ENCODE results near the gene TLE1. TPM values are rescaled to one million over a fixed set of nuclear protein-coding genes. Genes with fewer than 3 reads are reported as not detected.

TLE1 gene
- total RNA-seq, 2 donors from 2014 or later = 15.0 to 15.2 TPM

DNA sequence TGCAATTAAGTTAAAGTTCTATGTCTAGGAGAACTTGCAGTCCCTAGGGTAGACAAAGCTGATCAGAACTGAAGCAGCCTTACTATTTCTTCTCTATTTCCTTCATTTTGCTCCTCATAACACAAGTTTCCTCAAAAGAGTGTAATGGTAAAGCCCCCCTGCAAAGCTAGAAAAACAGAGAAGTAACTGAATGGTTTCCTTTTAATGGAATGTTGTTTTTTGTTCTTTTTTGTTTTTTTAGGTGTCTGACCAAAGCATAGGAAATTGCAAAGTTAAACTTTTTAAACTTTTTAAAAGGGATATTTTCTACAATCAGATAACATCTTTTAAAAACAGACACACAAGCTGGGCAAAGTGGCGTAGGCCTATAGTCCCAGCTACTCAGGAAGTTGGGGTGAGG lies 145.7 kb downstream of the TLE1 start:
- DNase-seq (no peak), ATAC-seq (no peak)
- intact Hi-C loops (cut with DNase I) = no loop called here

DNA sequence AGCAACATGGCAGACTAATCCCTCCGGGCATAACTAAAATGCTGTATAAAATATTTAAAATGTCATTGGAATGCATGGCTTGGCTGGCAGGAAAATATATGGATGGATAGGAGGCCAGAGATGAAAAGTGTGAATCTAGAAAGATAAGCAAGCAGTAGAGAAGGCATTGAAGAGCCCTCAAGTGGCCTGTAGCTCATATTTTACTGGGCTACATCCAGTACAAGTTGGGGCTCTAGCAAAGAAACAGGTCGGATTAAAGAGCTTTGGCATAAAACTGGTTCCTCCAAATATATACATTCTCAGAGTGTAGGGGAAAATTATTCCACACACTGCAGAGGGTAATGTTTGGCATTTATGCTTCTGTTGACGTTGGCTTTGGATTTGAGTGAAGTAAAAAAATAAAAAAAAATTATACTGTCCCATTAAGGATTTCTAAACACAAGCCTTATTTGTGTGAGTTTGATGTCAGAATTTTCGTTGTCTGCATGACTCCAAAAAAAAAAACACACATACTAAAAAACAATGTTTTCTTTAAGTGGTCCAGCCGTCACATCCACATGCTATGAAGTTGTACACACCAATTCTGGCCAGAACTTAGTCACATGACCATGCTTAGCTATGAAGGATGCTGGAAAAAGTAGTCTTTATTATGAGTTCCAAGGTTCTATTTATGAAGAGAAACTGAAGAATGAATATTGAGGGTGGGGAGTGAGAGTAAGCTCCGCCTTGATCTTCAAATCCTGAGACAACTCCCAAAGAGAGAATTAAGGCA lies 147.0 kb downstream of the TLE1 start:
- DNase-seq (no peak), ATAC-seq (no peak)
- intact Hi-C loops (cut with DNase I) = no loop called here

DNA sequence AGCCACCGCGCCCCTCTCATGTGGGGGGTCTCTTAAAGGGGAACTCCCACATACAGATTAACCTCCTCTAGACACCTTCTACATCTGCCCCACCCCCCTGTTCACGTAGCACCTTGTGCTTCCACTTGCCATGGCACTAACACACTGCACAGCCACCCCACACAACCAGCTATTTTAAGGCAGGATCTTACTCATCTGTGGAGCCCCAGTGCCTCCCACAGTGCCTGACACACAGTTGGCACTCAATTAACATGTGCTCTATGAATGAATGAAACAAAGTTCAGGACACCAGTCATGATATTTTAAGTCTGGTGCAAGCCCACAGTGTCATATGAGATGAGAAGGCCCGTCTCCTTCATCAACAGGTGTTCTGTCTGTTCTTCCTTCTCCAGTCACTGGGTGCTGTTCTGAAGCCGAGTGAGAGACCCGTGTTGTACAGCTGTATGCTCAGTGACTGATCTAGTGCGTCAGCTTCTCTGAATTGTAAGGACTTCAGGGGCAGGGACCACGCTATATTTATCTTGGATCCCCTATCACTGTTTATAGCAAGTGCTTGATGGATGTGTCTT lies 149.1 kb downstream of the TLE1 start:
- intact Hi-C loops (cut with DNase I) = no loop called here
- ATAC-seq (no peak), DNase-seq (no peak)

DNA sequence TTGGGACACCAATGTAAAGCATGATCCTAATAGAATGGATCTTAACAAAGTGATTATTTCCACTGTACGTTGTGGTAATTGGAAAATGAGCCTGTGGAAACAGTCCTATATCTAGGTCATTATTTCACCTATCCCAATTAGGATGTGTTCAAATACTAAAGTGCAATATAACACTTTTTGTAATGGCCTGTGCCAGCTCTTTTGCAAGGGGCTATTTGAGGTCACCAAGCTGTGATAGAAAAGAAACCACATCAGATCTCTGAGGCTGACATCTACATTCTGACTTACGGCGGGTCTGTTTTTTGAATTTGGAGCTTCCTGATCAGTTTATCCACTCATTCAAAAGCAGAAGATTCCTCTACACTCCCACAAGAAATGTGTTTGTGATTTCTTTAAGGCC lies 150.0 kb downstream of the TLE1 start:
- ATAC-seq (no peak), DNase-seq (no peak)
- intact Hi-C loops (cut with DNase I) = no loop called here

DNA sequence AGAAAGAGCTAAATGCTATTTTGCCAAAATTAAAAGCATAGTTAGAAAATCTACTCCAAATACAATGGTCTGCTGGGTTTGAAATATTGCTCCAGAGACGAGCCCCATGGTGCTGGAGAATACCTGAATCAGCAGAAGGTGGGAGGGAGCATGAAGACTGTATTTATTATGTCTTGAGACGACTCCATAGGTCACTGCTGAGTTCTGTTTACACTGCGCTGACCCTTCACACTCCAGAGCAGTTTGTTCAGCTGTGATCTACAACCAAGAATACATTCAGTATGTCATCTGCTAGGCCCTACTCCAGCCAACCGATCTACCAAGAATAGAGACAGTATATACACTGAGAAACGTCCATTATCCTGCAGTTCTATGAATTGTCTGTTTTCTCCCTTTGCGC lies 150.5 kb downstream of the TLE1 start:
- ATAC-seq = no peak
- DNase-seq = no peak
- intact Hi-C loops (cut with DNase I) = no loop called here

DNA sequence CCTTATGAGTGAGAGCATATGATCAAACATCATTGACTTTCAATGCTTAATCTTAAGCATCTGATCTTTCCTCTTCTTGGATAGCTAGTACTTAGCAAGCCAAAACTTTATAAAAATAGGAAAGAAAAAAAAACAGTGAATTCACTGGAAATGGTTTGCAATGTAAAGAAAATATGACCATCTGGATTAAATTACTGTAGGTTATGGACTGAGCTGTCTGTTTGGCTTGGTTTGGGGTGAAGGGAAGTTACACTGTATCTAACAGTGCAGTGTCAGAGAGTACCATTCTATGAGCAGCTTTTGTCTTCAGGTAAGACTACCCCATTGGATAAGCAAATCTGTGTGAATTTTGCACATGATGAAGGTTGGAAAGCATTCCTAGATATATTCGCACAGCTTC lies 151.4 kb downstream of the TLE1 start:
- intact Hi-C loops (cut with DNase I) = no loop called here
- ATAC-seq (no peak), DNase-seq (no peak)

DNA sequence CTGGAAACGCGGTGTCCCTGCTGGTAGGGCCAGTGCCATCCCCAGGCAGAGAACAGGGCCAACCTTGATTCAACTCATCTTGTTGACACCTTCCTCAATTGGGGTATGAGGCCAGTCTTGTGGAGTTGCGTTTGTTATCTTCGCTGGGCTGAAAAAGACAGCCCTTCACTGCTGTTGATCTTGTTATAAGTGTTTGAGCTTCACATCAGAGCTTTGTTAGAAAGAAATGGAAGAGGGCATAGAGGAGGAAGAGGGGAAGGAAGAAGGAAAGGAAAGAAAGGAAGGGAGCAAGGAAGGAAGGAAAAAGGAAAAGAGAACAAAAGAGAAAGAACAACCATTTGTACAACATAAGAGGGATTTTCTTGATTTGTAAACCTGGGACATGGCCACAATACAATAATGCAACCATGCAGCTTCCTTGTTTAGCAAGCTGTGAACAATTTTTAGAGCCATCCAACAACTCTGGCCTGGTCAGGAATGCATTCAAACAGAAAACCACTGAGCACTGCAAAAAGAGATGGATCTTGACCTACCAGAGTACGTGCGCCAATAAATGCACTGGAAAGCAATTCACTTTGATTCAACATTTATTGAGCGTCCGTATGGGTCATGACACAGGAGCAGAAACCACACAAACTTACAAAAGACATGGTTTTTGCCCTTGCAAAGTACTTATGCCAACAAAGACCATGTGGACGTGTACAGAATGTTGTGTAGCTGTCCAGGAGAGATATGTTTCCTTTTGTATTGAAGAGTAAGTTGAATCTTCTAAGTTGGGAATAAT lies 152.9 kb downstream of the TLE1 start:
- no peak for DNase-seq
- intact Hi-C loops (cut with DNase I) = no loop called here
- no peak for ATAC-seq

DNA sequence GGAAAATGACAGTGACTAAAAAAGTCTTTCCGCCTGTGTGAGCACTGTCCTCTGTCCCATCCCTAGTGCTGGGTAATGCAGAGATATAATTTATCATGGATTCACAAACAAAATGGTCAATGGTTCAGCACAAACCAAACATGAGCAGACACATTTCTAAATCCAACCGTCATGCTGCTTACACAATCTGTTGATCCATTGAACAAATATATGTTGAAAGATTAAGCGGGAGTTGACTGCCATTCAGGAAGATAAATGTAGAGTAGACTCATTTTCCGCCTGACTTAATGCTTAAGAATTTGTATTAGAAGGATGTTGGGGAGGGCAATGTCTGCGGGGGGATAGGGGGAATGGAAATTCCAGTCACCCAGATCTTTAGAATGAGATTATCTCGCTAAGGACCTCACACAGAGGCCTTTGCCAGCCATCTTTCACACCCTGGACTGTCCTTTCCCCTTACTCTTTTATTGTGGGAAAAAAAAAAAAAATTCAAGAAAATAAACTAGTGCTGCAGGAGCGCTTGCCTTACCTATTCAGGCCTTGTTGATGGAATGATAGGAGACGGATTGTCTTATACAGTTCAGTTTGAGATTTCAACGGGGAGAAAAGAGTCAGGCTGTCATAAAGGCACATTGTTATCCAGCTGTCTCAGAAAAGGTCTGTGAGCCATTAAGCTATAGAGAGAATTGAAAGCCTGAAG lies 153.7 kb downstream of the TLE1 start:
- peak in 1 of 2 donors; percentile 60 for ATAC-seq
- intact Hi-C loops (cut with DNase I) = no loop called here
- DNase-seq = no peak

DNA sequence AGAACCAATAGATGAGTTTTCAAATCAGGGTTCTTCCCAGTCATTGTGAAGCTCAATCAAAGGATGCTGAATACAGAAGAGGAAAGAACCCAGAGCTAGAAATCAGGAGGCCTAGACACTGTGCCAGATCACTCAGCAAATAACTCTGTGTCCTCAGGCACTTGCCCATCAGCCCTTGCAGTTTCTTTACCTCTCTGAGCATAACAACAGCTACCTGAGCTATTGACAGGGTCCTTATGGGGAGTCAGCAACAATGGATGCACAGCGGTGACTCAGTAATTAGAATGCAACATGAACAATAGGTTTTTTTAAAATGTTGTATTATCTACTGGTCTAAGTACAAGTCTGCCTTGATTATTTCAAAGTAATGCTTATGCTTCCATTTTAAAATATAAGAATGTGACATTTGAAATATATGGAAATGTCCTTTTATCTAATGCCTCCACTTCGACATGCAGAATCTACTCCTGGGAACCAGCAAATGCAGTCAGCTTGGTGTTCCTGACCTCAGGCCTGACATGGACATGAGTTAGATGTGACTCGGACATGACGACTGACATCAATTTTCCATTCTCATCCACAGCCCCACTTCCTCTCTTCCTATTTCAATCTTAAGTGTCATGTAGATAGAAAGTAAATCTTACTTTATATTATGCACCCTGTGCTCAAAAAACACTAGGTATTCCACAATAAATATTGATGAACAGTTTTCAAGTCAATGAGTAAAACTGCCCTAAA lies 155.0 kb downstream of the TLE1 start:
- no peak for ATAC-seq
- no peak for DNase-seq
- intact Hi-C loops (cut with DNase I) = no loop called here

Other genes with a start within 250 kb of the TLE1 start
- not detected for gene SPATA31D4, start 238.9 kb upstream of the TLE1 start, total RNA-seq